IPS DF 4.7 (cell line): ENCODE results near the gene ASIC2.
A peak's percentile ranks its signal among the peaks of the same experiment; 100 is the strongest.

ENCODE experiments used
- DNase-seq: peaks from one replicate; pipeline ENCODE4 v3.0.0-alpha.2; 2013; ENCODE audit warnings: low spot score; ENCODE audit errors: extremely low read depth

Gene ASIC2

GRCh38 chr17:33028778-33029177, 264.3 kb downstream of the ASIC2 start:
- DNase-seq, result no peak

- no peak for DNase-seq
Measured at GRCh38 chr17:33028061-33028460, 265.0 kb downstream of the ASIC2 start.

- no peak for DNase-seq
Measured at GRCh38 chr17:33024688-33025486, 268.2 kb downstream of the ASIC2 start.

GRCh38 chr17:33023790-33024189, 269.3 kb downstream of the ASIC2 start:
- DNase-seq, result no peak

GRCh38 chr17:33021731-33022408, 271.2 kb downstream of the ASIC2 start:
- peak; percentile 22 for DNase-seq

- DNase-seq, result no peak
Measured at GRCh38 chr17:33019161-33019890, 273.8 kb downstream of the ASIC2 start.

- DNase-seq, result no peak
Measured at GRCh38 chr17:33017366-33017765, 275.7 kb downstream of the ASIC2 start.

- DNase-seq, result no peak
Measured at GRCh38 chr17:33016920-33017319, 276.2 kb downstream of the ASIC2 start.

- DNase-seq, result no peak
Measured at GRCh38 chr17:33015716-33016346, 277.3 kb downstream of the ASIC2 start.

GRCh38 chr17:33014751-33015150, 278.3 kb downstream of the ASIC2 start:
- DNase-seq, result no peak

- DNase-seq, result no peak
Measured at GRCh38 chr17:33013596-33014375, 279.3 kb downstream of the ASIC2 start.

GRCh38 chr17:33012522-33013033, 280.5 kb downstream of the ASIC2 start:
- no peak for DNase-seq

GRCh38 chr17:33009636-33010035, 283.5 kb downstream of the ASIC2 start:
- no peak for DNase-seq

- no peak for DNase-seq
Measured at GRCh38 chr17:33007186-33007585, 285.9 kb downstream of the ASIC2 start.

GRCh38 chr17:33002246-33002645, 290.8 kb downstream of the ASIC2 start:
- DNase-seq, result no peak

GRCh38 chr17:32998887-32999228, 294.2 kb downstream of the ASIC2 start:
- DNase-seq, result no peak

GRCh38 chr17:32998111-32998886, 294.8 kb downstream of the ASIC2 start:
- peak; percentile 41 for DNase-seq

GRCh38 chr17:32995416-32996045, 297.6 kb downstream of the ASIC2 start:
- no peak for DNase-seq

GRCh38 chr17:32993977-32994376, 299.1 kb downstream of the ASIC2 start:
- DNase-seq, result no peak
